ENCODE measurements around the gene RGS1. TPM values are rescaled to one million over a fixed set of nuclear protein-coding genes. Genes with fewer than 3 reads are reported as not detected.

RGS1 gene
- total RNA-seq, 4 donors from 2014 or later, result 5.6 to 18.0 (median 12.8) TPM

DNA sequence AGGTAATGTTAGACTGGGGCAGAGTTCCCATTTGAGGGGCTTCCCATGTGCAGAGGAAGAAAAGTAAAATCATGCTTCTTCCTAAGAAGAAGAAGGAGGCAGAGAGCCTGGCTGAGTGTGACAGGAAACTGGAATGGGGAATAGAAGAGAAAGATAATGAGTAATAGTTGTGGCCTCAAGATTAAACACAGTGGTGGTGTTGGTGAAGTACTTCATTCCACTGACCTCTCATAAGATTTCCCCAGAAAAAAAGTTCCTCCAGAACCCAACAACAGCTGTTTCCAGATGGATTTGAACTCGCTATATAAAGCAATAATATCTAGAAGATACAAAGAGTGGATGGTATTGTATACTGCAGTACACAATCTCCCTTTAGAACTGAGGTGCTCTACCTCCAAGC is 13.0 kb downstream of the RGS1 start:
- no peak for TF ChIP-seq POLR2A (IDR thresholded peaks at IDR 0.05)
- TF ChIP-seq, protein P1, sequence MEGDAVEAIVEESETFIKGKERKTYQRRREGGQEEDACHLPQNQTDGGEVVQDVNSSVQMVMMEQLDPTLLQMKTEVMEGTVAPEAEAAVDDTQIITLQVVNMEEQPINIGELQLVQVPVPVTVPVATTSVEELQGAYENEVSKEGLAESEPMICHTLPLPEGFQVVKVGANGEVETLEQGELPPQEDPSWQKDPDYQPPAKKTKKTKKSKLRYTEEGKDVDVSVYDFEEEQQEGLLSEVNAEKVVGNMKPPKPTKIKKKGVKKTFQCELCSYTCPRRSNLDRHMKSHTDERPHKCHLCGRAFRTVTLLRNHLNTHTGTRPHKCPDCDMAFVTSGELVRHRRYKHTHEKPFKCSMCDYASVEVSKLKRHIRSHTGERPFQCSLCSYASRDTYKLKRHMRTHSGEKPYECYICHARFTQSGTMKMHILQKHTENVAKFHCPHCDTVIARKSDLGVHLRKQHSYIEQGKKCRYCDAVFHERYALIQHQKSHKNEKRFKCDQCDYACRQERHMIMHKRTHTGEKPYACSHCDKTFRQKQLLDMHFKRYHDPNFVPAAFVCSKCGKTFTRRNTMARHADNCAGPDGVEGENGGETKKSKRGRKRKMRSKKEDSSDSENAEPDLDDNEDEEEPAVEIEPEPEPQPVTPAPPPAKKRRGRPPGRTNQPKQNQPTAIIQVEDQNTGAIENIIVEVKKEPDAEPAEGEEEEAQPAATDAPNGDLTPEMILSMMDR (IDR thresholded peaks at IDR 0.05), result no peak
- no peak for TF ChIP-seq POLR2AphosphoS5 (IDR thresholded peaks at IDR 0.05)
- no peak for TF ChIP-seq EP300 (IDR thresholded peaks at IDR 0.05)
- no peaks in the 10 kb centered on the region for H3K36me3 ChIP-seq
- 56 to 88% methylated on average over 1 of the region's 1 CpG for WGBS, 2 donors (ENCODE audit: low coverage in 1 of 2)
- peak overlapping the region in 2 of 4 donors; percentile 18 to 83 for H3K27ac ChIP-seq
- H3K4me1 ChIP-seq, result peaks cover 0 to 31% (median 0%) of the 10 kb centered on the region in 3 donors
- ATAC-seq, result no peak
- no peaks in the 10 kb centered on the region for H3K27me3 ChIP-seq
- no peak overlapping the region for H3K4me3 ChIP-seq
- H3K9me3 ChIP-seq, result no peaks in the 10 kb centered on the region

DNA sequence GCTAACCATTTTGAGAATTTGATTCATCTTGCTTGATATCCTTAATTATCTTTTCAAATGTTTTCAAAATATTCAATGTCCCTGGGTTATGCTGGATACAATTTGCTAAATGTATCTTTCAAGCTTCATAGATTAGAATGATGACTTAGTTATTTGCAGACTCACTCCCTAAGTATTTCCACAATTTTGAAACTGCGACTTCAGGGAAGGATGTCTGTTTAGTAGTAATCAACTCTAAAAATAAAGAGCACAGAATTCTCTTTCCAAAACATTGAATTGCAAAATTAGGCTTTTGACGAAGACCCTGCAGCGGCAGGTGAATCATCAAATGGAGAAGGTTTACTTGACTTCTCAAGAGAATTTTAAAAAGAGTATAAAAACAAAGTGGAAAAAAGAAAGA is 14.2 kb downstream of the RGS1 start:
- WGBS, 2 donors (ENCODE audit: low coverage in 1 of 2), result 48 to 56% methylated on average over 3 of the region's 3 CpGs
- Histone ChIP-seq H3K4me1 (peaks cover 0 to 39% (median 0%) of the 10 kb centered on the region in 3 donors), H3K4me3 (no peak overlapping the region), H3K9me3 (no peaks in the 10 kb centered on the region), H3K36me3 (no peaks in the 10 kb centered on the region), H3K27ac (peak overlapping the region in 3 of 4 donors; percentile 61 to 83 (median 72)), H3K27me3 (no peaks in the 10 kb centered on the region)
- no peak for TF ChIP-seq POLR2A (IDR thresholded peaks at IDR 0.05)
- no peak for TF ChIP-seq POLR2AphosphoS5 (IDR thresholded peaks at IDR 0.05)
- TF ChIP-seq, protein P1 (IDR thresholded peaks at IDR 0.05), result no peak
- TF ChIP-seq EP300 (IDR thresholded peaks at IDR 0.05), result no peak
- no peak for ATAC-seq

DNA sequence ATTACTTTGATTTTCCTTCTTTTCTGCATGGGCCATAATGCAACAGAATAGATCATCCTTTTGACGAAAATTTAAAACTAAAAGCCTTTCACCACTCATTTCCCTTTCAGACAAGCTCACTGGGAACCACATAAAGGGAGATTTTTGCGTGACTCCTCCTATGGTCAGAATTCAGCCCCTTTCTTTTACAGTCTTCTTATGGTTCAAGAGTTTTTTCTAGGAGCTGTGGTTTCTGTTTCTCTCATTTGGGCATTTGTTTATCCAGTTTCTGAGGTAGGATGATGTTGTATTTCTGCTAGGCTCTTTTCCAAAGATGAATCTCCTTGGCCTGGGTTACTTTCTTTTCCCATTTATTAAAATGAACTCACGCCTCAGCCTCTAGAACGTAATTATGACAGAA is 16.9 kb downstream of the RGS1 start:
- peaks cover 0 to 55% (median 0%) of the 10 kb centered on the region in 3 donors for H3K4me1 ChIP-seq
- H3K27ac ChIP-seq, result peak overlapping the region; percentile 77 to 91 (median 82)

DNA sequence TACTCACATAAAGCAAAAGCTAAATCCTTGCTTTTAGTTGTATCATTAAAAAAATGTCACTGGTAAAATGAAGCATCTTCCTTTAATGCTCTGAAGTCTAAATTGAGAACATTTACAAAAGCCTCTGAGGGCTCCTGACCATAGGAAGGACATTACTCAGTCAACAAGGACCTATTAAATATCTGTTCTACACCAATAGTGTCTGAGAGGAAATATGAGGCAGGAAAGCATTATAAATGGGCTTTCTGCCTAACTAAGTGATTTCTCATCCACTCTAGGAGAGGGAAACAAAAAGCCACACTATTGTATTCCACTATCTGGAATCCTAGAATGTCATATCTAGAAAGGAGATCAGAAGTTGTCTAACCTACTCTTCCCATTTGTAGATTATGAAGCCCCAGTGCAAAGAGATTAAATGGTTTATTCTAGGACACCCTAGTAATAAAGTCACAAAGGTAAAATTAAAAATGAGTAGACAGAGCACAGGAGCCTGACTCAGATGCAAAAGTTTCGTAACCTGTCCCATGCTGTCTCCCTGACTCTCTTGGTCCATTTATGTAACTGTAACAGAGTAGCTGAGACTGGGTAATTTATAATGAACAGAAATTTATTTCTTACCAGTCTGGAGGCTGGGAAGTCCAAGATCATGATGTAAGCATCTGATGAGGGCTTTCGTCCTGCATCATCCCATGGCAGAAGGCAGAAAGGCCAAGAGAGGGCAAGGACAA is 17.6 kb downstream of the RGS1 start:
- 52 to 75% methylated on average over 2 of the region's 2 CpGs for WGBS, 2 donors (ENCODE audit: low coverage in 1 of 2)
- TF ChIP-seq POLR2AphosphoS5 (IDR thresholded peaks at IDR 0.05), result peak; percentile 27
- TF ChIP-seq, protein P1 (IDR thresholded peaks at IDR 0.05), result no peak
- TF ChIP-seq EP300 (IDR thresholded peaks at IDR 0.05), result no peak
- no peak for TF ChIP-seq POLR2A (IDR thresholded peaks at IDR 0.05)
- no peaks in the 10 kb centered on the region for H3K27me3 ChIP-seq
- H3K9me3 ChIP-seq, result no peaks in the 10 kb centered on the region
- H3K4me3 ChIP-seq, result peak overlapping the region in 1 of 2 donors; percentile 9
- H3K4me1 ChIP-seq, result peaks cover 0 to 59% (median 0%) of the 10 kb centered on the region in 3 donors
- peak; percentile 60 for ATAC-seq
- peak overlapping the region; percentile 77 to 91 (median 82) for H3K27ac ChIP-seq
- no peaks in the 10 kb centered on the region for H3K36me3 ChIP-seq

More for the DNA sequence above, 16.9 kb downstream of the RGS1 start:
- no peak for TF ChIP-seq POLR2A (IDR thresholded peaks at IDR 0.05)
- TF ChIP-seq EP300 (IDR thresholded peaks at IDR 0.05), result no peak
- TF ChIP-seq POLR2AphosphoS5 (IDR thresholded peaks at IDR 0.05), result no peak
- TF ChIP-seq, protein P1 (IDR thresholded peaks at IDR 0.05), result no peak
- no peaks in the 10 kb centered on the region for H3K9me3 ChIP-seq
- H3K4me3 ChIP-seq, result peak overlapping the region in 1 of 2 donors; percentile 9
- no peaks in the 10 kb centered on the region for H3K36me3 ChIP-seq
- WGBS, 2 donors (ENCODE audit: low coverage in 1 of 2), result 28 to 33% methylated on average over 4 of the region's 4 CpGs
- H3K27me3 ChIP-seq, result no peaks in the 10 kb centered on the region
- ATAC-seq, result no peak

DNA sequence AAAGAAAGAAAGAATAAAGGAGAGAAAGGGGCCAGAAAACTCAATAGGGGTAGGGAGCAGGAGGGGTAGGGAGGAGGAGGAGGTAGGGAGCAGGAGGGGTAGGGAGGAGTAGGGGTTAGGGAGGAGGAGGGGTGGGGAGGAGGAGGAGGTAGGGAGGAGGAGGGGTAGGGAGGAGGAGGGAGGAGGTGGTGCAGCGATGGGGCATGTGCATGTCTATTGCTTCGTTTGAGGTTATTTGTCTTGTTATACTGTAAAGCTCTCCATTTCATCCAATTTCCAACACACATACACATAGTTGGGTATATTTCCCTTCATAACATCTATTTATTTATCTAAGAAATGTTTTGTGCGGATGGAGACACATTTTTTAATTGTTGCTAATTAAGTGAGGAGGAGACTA is 19.7 kb downstream of the RGS1 start:
- Histone ChIP-seq H3K36me3 (no peaks in the 10 kb centered on the region), H3K27ac (peak overlapping the region in 2 of 4 donors; percentile 41 to 83), H3K27me3 (no peaks in the 10 kb centered on the region), H3K9me3 (no peaks in the 10 kb centered on the region), H3K4me1 (peaks cover 0 to 53% (median 0%) of the 10 kb centered on the region in 3 donors), H3K4me3 (no peak overlapping the region)
- TF ChIP-seq EP300 (IDR thresholded peaks at IDR 0.05) (no peak), POLR2AphosphoS5 (IDR thresholded peaks at IDR 0.05) (no peak), POLR2A (IDR thresholded peaks at IDR 0.05) (no peak)
- TF ChIP-seq, protein P1 (IDR thresholded peaks at IDR 0.05), result no peak
- 41 to 77% methylated on average over 3 of the region's 3 CpGs for WGBS, 2 donors (ENCODE audit: low coverage in 1 of 2)
- no peak for ATAC-seq

Data from gastroesophageal sphincter (tissue), 4 donors.